ENCODE results near the gene GALNT10. TPM values are rescaled to one million over a fixed set of nuclear protein-coding genes. Genes with fewer than 3 reads are reported as not detected.
"Not testable (repeated sequence)": the region's sequence is repeated elsewhere in the genome, so short reads cannot be mapped to it uniquely, and the experiment has no call there.

The GALNT10 gene
- total and polyA plus RNA-seq, 2 of the 8 experiments (the other 6 are each of a cell fraction or from before 2014, with no cell fraction given): 4.6 to 15.5 TPM

DNA sequence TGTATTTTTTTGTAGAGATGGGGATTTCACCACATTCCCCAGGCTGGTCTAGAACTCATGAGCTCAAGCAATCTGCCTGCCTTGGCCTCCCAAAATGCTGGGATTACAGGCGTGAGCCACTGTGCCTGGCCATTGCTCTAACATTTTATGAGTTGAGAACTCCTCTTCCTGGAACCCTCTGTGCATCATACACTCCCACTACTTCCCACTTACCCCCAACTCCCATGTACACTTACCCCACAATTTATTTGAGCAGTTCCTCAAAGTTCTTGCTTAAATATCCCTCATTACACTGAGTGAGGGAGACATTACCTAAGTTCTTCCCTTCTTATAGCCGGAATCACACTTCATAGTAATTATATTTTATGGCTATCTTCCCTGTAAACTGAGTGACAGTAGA lies 42.9 kb upstream of the GALNT10 start (continued):
- TF ChIP-seq ASH2L (IDR thresholded peaks at IDR 0.05; ENCODE audit: low read length) (no peak), CHD2 (IDR thresholded peaks at IDR 0.05; ENCODE audit: low read length) (no peak), CBX5 (IDR thresholded peaks at IDR 0.05; ENCODE audit: low read depth, low read length) (no peak)

- CTCF ChIA-PET (ENCODE audit: partially characterized antibody): interaction anchor here (0.6 to 1.5 kb wide), 6 partner anchors 9 to 255 kb away, joined by 3 to 4 read pairs (median 3); no protein-coding TSS in a partner anchor
- H2AK5ac ChIP-seq (ENCODE audit: low read depth, low read length); H2BK12ac ChIP-seq (ENCODE audit: low read depth, low read length); H3K27ac ChIP-seq (ENCODE audit: low read depth, low read length); H3K14ac ChIP-seq (ENCODE audit: insufficient read length); DNase-seq (ENCODE audit: low read depth in 1 of 2, low spot score in 2 of 2); H4K20me1 ChIP-seq (replicated peaks in 1 of 2; ENCODE audit: control insufficient read depth in 1 of 2, insufficient read depth in 2 of 2, low read length in 2 of 2); H3K4me1 ChIP-seq (replicated peaks in 1 of 4; ENCODE audit: control insufficient read depth in 3 of 4, insufficient read depth in 4 of 4, low read length in 3 of 4); H2BK5ac ChIP-seq (ENCODE audit: low read depth, low read length); H4K5ac ChIP-seq (ENCODE audit: insufficient read length, low read depth, low read length); H4K91ac ChIP-seq (replicated peaks; ENCODE audit: insufficient read length, low read length); H2AFZ ChIP-seq (ENCODE audit: low read length); H3K9me3 ChIP-seq (ENCODE audit: insufficient read depth in 2 of 2, low read depth in 1 of 2, low read length in 1 of 2); H3K4ac ChIP-seq (replicated peaks; ENCODE audit: insufficient read length, low read depth, low read length); H3K27me3 ChIP-seq (replicated peaks in 1 of 4; ENCODE audit: control insufficient read depth in 3 of 4, extremely low read depth in 1 of 4, insufficient read depth in 3 of 4, low read length in 3 of 4); FAIRE-seq; H3K4me3 ChIP-seq (ENCODE audit: extremely low read depth in 1 of 4, insufficient read depth in 2 of 4, low read depth in 3 of 4, low read length in 4 of 4); H3K9ac ChIP-seq (replicated peaks in 1 of 4; ENCODE audit: extremely low read depth in 1 of 4, low read depth in 3 of 4, low read length in 3 of 4); POLR2A ChIA-PET (ENCODE audit: partially characterized antibody); H3K4me2 ChIP-seq (ENCODE audit: insufficient read depth in 1 of 2, low read depth in 2 of 2, low read length in 2 of 2); H3K56ac ChIP-seq (replicated peaks; ENCODE audit: insufficient read length, low read depth, low read length); H3K36me3 ChIP-seq (ENCODE audit: control insufficient read depth in 2 of 4, insufficient read depth in 4 of 4, low read length in 3 of 4); H2BK20ac ChIP-seq (ENCODE audit: low read length); H3K18ac ChIP-seq (ENCODE audit: extremely low read depth, low read length); H3K23me2 ChIP-seq (ENCODE audit: low read depth, low read length); H2BK15ac ChIP-seq (ENCODE audit: low read length); H3K79me1 ChIP-seq (ENCODE audit: low read depth, low read length); H3K79me2 ChIP-seq (ENCODE audit: control insufficient read depth in 1 of 2, insufficient read depth in 2 of 2, low read length in 2 of 2); H2BK120ac ChIP-seq (replicated peaks; ENCODE audit: low read depth, low read length); H4K8ac ChIP-seq (ENCODE audit: extremely low read depth, insufficient read depth, low read length); H3K23ac ChIP-seq (ENCODE audit: insufficient read length): not testable (repeated sequence)
- 97% methylated on average over 2 of the region's 2 CpGs; no CpG with 5 or more reads in 1 of the 2 experiments for WGBS, 2 experiments (ENCODE audit: extremely low coverage in 1 of 2, insufficient coverage in 1 of 2, insufficient read length in 1 of 2, insufficient replicate concordance in 2 of 2, low coverage in 1 of 2, low lambda C conversion rate in 2 of 2, missing lambda C conversion rate in 1 of 2)
Observed at GRCh38 chr5:154150471-154150870, 40.1 kb upstream of the GALNT10 start.
